ENCODE results near the gene PDF.

DNA sequence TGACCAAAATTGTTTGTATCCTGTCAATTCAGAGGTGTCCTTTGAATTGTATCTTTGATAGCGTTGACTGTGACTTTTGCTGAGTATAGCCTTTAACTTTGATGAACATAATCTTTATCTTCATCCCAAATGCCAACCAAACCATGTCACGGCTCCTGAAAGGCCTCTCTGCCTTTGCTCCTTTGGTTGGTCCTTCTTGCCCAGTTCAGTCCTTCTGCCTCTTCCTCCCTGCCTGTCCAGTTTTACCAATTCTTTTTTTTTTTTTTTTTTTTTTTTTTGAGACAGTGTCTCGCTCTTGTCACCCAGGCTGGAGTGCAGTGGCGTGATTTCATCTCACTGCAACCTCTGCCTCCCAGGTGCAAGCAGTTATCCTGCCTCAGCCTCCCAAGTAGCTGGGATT, 32.1 kb downstream of the PDF start:
- TF ChIP-seq POLR2A (IDR thresholded peaks at IDR 0.05), result no peak
- TF ChIP-seq, protein P1, sequence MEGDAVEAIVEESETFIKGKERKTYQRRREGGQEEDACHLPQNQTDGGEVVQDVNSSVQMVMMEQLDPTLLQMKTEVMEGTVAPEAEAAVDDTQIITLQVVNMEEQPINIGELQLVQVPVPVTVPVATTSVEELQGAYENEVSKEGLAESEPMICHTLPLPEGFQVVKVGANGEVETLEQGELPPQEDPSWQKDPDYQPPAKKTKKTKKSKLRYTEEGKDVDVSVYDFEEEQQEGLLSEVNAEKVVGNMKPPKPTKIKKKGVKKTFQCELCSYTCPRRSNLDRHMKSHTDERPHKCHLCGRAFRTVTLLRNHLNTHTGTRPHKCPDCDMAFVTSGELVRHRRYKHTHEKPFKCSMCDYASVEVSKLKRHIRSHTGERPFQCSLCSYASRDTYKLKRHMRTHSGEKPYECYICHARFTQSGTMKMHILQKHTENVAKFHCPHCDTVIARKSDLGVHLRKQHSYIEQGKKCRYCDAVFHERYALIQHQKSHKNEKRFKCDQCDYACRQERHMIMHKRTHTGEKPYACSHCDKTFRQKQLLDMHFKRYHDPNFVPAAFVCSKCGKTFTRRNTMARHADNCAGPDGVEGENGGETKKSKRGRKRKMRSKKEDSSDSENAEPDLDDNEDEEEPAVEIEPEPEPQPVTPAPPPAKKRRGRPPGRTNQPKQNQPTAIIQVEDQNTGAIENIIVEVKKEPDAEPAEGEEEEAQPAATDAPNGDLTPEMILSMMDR (IDR thresholded peaks at IDR 0.05), result no peak

Data from sigmoid colon (tissue), 3 donors.